Testis (tissue), 2 donors: ENCODE data around the gene MRPS24.

Source experiments
- CTCF ChIP-seq, 3 experiments: fragments of 450-650 bp in 2 of 3; fragments of 200-600 bp in 1 of 3; sonication (generic) in 1 of 3; IDR thresholded peaks; one replicate each; pipeline ENCODE4 v1.5.1; 2016 to 2019; ENCODE audit warnings: antibody characterized with exemption in 3 of 3, mild to moderate bottlenecking in 2 of 3, moderate library complexity in 1 of 3
- POLR2A ChIP-seq: fragments of 450-650 bp; IDR thresholded peaks from one replicate; pipeline ENCODE4 v1.6.1; 2017; ENCODE audit warnings: antibody characterized with exemption, mild to moderate bottlenecking, moderate library complexity

GRCh38 chr7:43879477-43879876 lies 10.2 kb upstream of the MRPS24 start:
- no peak for TF ChIP-seq POLR2A
- TF ChIP-seq CTCF (IDR thresholded peaks at IDR 0.05) = no peak
